ENCODE measurements around the gene GLYR1. TPM values are rescaled to one million over a fixed set of nuclear protein-coding genes. Genes with fewer than 3 reads are reported as not detected.

The GLYR1 gene
- total RNA-seq, 1 donor from 2014 or later = 133 TPM

- no peak for DNase-seq (ENCODE audit: low read depth, low spot score)
- Mint-ChIP-seq H3K27ac (ENCODE audit: unreplicated experiment) (no peak overlapping the region), H3K27me3 (ENCODE audit: low read depth) (no peaks in the 10 kb centered on the region), H3K9me3 (no peaks in the 10 kb centered on the region), H3K36me3 (ENCODE audit: low read depth) (peaks cover 13% of the 10 kb centered on the region), H3K4me1 (no peaks in the 10 kb centered on the region), H3K4me3 (no peak overlapping the region)
- no peak for TF ChIP-seq CTCF (conservative IDR thresholded peaks at IDR 0.05)
Observed at GRCh38 chr16:4814046-4814445, 33.0 kb downstream of the GLYR1 start.

GRCh38 chr16:4813251-4814003 lies 33.7 kb downstream of the GLYR1 start:
- Mint-ChIP-seq H3K27ac (ENCODE audit: unreplicated experiment) (peak overlapping the region; percentile 67), H3K36me3 (ENCODE audit: low read depth) (peaks cover 9% of the 10 kb centered on the region), H3K4me1 (no peaks in the 10 kb centered on the region)

GRCh38 chr16:4811773-4812172 lies 35.3 kb downstream of the GLYR1 start:
- DNase-seq (ENCODE audit: low read depth, low spot score) = no peak
- no peak overlapping the region for H3K27ac Mint-ChIP-seq (ENCODE audit: unreplicated experiment)
- no peaks in the 10 kb centered on the region for H3K4me1 Mint-ChIP-seq
- peaks cover 12% of the 10 kb centered on the region for H3K36me3 Mint-ChIP-seq (ENCODE audit: low read depth)
- TF ChIP-seq CTCF (conservative IDR thresholded peaks at IDR 0.05) = no peak
- no peak overlapping the region for H3K4me3 Mint-ChIP-seq
- H3K27me3 Mint-ChIP-seq (ENCODE audit: low read depth) = no peaks in the 10 kb centered on the region
- H3K9me3 Mint-ChIP-seq = no peaks in the 10 kb centered on the region

More at GRCh38 chr16:4813251-4814003, 33.7 kb downstream of the GLYR1 start:
- Mint-ChIP-seq H3K4me3 (no peak overlapping the region), H3K27me3 (ENCODE audit: low read depth) (no peaks in the 10 kb centered on the region), H3K9me3 (no peaks in the 10 kb centered on the region)
- no peak for TF ChIP-seq CTCF (conservative IDR thresholded peaks at IDR 0.05)
- DNase-seq (ENCODE audit: low read depth, low spot score) = no peak

GRCh38 chr16:4811242-4811641 lies 35.8 kb downstream of the GLYR1 start:
- Mint-ChIP-seq H3K36me3 (ENCODE audit: low read depth) (peaks cover 12% of the 10 kb centered on the region), H3K27ac (ENCODE audit: unreplicated experiment) (no peak overlapping the region), H3K27me3 (ENCODE audit: low read depth) (no peaks in the 10 kb centered on the region), H3K9me3 (no peaks in the 10 kb centered on the region), H3K4me1 (no peaks in the 10 kb centered on the region), H3K4me3 (no peak overlapping the region)
- DNase-seq (ENCODE audit: low read depth, low spot score) = no peak
- TF ChIP-seq CTCF (conservative IDR thresholded peaks at IDR 0.05) = no peak

GRCh38 chr16:4806280-4806679 lies 40.8 kb downstream of the GLYR1 start:
- no peak for TF ChIP-seq CTCF (conservative IDR thresholded peaks at IDR 0.05)
- Mint-ChIP-seq H3K4me3 (no peak overlapping the region), H3K9me3 (no peaks in the 10 kb centered on the region), H3K4me1 (peaks cover 9% of the 10 kb centered on the region), H3K36me3 (ENCODE audit: low read depth) (peaks cover 6% of the 10 kb centered on the region), H3K27ac (ENCODE audit: unreplicated experiment) (no peak overlapping the region), H3K27me3 (ENCODE audit: low read depth) (no peaks in the 10 kb centered on the region)
- DNase-seq (ENCODE audit: low read depth, low spot score) = no peak
